Measurements from ENCODE around the gene HCN3. TPM values are rescaled to one million over a fixed set of nuclear protein-coding genes. Genes with fewer than 3 reads are reported as not detected.
A peak's percentile ranks its signal among the peaks of the same experiment; 100 is the strongest.

The HCN3 gene
- total RNA-seq, 2 experiments from 2014 or later, result 5.0 to 6.7 TPM

DNA sequence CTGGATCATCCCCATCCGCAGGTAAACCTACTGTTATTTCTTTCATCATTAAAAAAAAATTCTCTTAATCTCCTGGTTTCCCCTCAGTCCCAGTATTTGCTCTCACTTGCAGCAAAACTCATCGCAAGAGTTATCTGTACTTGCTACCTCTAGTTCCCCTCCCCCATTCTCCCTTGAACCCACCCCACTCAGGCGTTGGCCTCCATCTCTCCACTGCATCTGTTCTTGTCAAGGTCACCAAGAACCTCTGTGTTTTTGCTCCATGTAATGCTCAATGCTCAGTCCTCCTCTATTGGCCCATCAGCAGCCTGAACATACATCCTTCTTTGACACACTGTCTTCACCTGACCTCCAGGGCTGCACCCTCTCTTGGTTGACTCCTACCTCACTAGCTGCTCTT lies 19.4 kb downstream of the HCN3 start:
- ATAC-seq (ENCODE audit: low read depth), result no peak
- POLR2A ChIA-PET, result no interaction called here
- Mint-ChIP-seq H3K36me3 (peaks cover 2% of the 10 kb centered on the region), H3K4me3 (no peak overlapping the region), H3K27me3 (peaks cover 51% of the 10 kb centered on the region), H3K4me1 (peaks cover 12% of the 10 kb centered on the region), H3K9me3 (no peaks in the 10 kb centered on the region), H3K27ac (no peak overlapping the region)
- no peak for DNase-seq

GRCh38 chr1:155297384-155297783 lies 20.1 kb downstream of the HCN3 start:
- Mint-ChIP-seq H3K27ac (no peak overlapping the region), H3K36me3 (peaks cover 2% of the 10 kb centered on the region), H3K27me3 (peaks cover 46% of the 10 kb centered on the region), H3K4me3 (no peak overlapping the region), H3K9me3 (no peaks in the 10 kb centered on the region), H3K4me1 (peaks cover 12% of the 10 kb centered on the region)
- ATAC-seq (ENCODE audit: low read depth), result no peak
- POLR2A ChIA-PET, result interaction anchor here (0.5 kb wide), 1 partner anchor 429 kb away, joined by 4 read pairs; no protein-coding TSS in a partner anchor
- DNase-seq, result no peak

DNA sequence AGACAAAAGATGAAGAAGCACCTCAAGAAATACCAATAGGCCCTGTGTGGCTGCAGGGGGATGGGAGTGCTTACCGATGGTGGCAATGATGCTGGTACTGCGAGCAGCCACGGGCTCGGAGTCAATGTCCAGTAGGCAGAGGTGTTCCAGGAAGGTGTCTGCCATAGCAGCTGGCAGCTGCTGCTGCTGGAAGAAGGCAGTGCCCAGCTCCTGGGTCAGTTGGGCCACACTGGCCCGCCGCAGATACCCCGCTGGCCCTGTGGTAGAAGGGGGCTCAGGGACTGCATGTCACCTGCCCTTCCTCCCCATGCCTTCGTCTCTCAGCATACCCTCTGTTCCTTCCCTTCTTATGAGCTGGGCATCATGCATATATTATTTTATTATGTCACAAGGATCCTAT lies 22.8 kb downstream of the HCN3 start:
- DNase-seq, result no peak
- Mint-ChIP-seq H3K27ac (no peak overlapping the region), H3K4me1 (peaks cover 5% of the 10 kb centered on the region), H3K36me3 (no peaks in the 10 kb centered on the region), H3K27me3 (peaks cover 22% of the 10 kb centered on the region), H3K4me3 (no peak overlapping the region), H3K9me3 (no peaks in the 10 kb centered on the region)
- ATAC-seq (ENCODE audit: low read depth), result no peak
- POLR2A ChIA-PET, result no interaction called here

- Mint-ChIP-seq H3K27ac (no peak overlapping the region), H3K27me3 (peaks cover 19% of the 10 kb centered on the region), H3K36me3 (no peaks in the 10 kb centered on the region), H3K9me3 (no peaks in the 10 kb centered on the region), H3K4me1 (peaks cover 3% of the 10 kb centered on the region), H3K4me3 (no peak overlapping the region)
- ATAC-seq (ENCODE audit: low read depth) (no peak), DNase-seq (no peak)
- POLR2A ChIA-PET, result no interaction called here
Measured at GRCh38 chr1:155300553-155301329, 23.5 kb downstream of the HCN3 start.

DNA sequence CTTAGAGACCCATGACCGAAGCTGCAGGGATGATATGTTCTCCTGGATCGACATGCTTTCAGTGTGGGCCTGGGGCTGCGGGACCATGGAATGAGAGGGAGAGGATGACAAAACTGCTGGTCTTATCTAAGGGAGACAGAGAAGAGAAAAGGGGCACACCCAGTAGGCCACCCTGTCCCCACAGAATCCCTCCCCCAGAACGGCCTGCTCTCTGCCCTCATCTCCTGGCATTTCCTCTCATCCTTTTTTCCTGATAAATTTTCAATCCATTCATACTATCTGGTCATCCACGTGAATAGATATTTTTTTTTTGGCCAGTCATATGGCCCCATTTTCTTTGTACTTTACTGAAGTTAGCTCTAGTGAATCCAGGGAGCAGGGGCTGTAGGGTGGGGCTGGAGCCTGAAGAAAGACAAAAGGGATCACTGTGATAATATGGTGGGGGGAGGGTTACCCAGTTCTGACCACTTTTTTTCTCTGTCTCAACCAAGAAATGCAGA lies 24.1 kb downstream of the HCN3 start, which contains the start of gene PKLR:
PKLR (minus strand) TSS at position 97 of the 500 bp plus-strand sequence; CDS start at position 54, 43 bp downstream.
- ATAC-seq (ENCODE audit: low read depth), result no peak
- DNase-seq, result no peak
- Mint-ChIP-seq H3K36me3 (no peaks in the 10 kb centered on the region), H3K27ac (no peak within 1 kb of the TSS), H3K9me3 (no peaks in the 10 kb centered on the region), H3K4me3 (no peak within 1 kb of the TSS), H3K4me1 (peaks cover 4% of the 10 kb centered on the region), H3K27me3 (peaks cover 12% of the 10 kb centered on the region)
- POLR2A ChIA-PET, result no interaction called here

DNA sequence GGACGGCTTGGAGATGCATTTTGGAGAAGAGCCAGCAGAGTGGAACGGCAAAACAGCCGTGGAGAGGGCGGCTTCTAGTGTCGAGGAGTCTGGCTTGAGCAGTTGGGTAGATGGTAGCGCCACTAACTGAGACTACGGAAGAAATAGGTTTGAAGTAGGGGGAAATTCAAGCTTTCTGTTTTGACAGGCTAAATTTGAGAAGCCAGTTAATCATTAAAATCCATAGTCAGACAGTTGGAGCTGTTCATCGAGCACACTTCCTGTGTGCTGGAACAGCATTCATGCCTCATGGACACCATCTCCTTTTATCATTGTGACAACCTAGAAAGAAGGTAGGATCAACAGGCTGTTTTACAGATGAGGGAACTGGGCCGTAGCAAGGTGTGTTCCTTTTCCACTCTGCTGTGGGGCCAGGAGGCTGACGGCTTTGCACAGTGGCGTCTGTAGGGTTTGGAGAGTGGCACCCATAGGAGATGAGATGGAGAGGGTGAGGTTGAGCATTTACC lies 27.3 kb downstream of the HCN3 start:
- H3K27ac Mint-ChIP-seq, result no peak overlapping the region

GRCh38 chr1:155305881-155306391 lies 28.7 kb downstream of the HCN3 start:
- H3K27me3 Mint-ChIP-seq, result peaks cover 2% of the 10 kb centered on the region
- ATAC-seq (ENCODE audit: low read depth), result no peak
- no peak overlapping the region for H3K4me3 Mint-ChIP-seq
- H3K4me1 Mint-ChIP-seq, result peaks cover 9% of the 10 kb centered on the region
- DNase-seq, result no peak
- peaks cover 4% of the 10 kb centered on the region for H3K36me3 Mint-ChIP-seq
- POLR2A ChIA-PET, result interaction anchor here (1.1 kb wide), 1 partner anchor 33 kb away, joined by 3 read pairs; the partner anchor contains the start of gene CLK2
- peak overlapping the region; percentile 48 for H3K27ac Mint-ChIP-seq
- H3K9me3 Mint-ChIP-seq, result no peaks in the 10 kb centered on the region

More for the DNA sequence above, 27.3 kb downstream of the HCN3 start:
- Mint-ChIP-seq H3K27me3 (peaks cover 2% of the 10 kb centered on the region), H3K9me3 (no peaks in the 10 kb centered on the region), H3K4me1 (peaks cover 1% of the 10 kb centered on the region), H3K4me3 (no peak overlapping the region), H3K36me3 (no peaks in the 10 kb centered on the region)
- POLR2A ChIA-PET, result no interaction called here
- no peak for DNase-seq
- no peak for ATAC-seq (ENCODE audit: low read depth)

GRCh38 chr1:155307247-155307740 lies 30.0 kb downstream of the HCN3 start:
- POLR2A ChIA-PET, result interaction anchor here (0.6 to 1.5 kb wide), 4 partner anchors 15 to 80 kb away, joined by 3 to 22 read pairs (median 3); partner anchors contain the start of gene RUSC1
- no peaks in the 10 kb centered on the region for H3K9me3 Mint-ChIP-seq
- H3K4me1 Mint-ChIP-seq, result peaks cover 20% of the 10 kb centered on the region
- ATAC-seq (ENCODE audit: low read depth), result no peak
- peak overlapping the region; percentile 33 for H3K4me3 Mint-ChIP-seq
- H3K27me3 Mint-ChIP-seq, result peaks cover 2% of the 10 kb centered on the region
- peaks cover 15% of the 10 kb centered on the region for H3K36me3 Mint-ChIP-seq
- H3K27ac Mint-ChIP-seq, result peak overlapping the region; percentile 99
- no peak for DNase-seq

- POLR2A ChIA-PET, result interaction anchor here (0.6 to 2.1 kb wide), 9 partner anchors 14 to 136 kb away, joined by 3 to 22 read pairs (median 6); partner anchors contain the start of genes CLK2, KRTCAP2, RUSC1 and SCAMP3
- Mint-ChIP-seq H3K36me3 (peaks cover 28% of the 10 kb centered on the region), H3K27ac (peak within 1 kb of the TSS; percentile 99), H3K4me1 (peaks cover 26% of the 10 kb centered on the region), H3K27me3 (peaks cover 2% of the 10 kb centered on the region), H3K9me3 (no peaks in the 10 kb centered on the region), H3K4me3 (peak within 1 kb of the TSS; percentile 98)
- ATAC-seq (ENCODE audit: low read depth) (peak; percentile 100), DNase-seq (peak; percentile 91)
Measured at GRCh38 chr1:155308493-155309422, 31.5 kb downstream of the HCN3 start, which contains the start of gene FDPS. Gene FDPS (plus strand): TSS chr1:155308866. CDS start chr1:155309790, 924 bp downstream.

GRCh38 chr1:155309423-155310021 lies 32.3 kb downstream of the HCN3 start:
- H3K9me3 Mint-ChIP-seq, result no peaks in the 10 kb centered on the region
- no peak for ATAC-seq (ENCODE audit: low read depth)
- DNase-seq, result no peak
- H3K36me3 Mint-ChIP-seq, result peaks cover 28% of the 10 kb centered on the region
- peak overlapping the region; percentile 99 for H3K27ac Mint-ChIP-seq
- H3K4me1 Mint-ChIP-seq, result peaks cover 26% of the 10 kb centered on the region
- H3K4me3 Mint-ChIP-seq, result peak overlapping the region; percentile 98
- POLR2A ChIA-PET, result interaction anchor here (0.6 to 2.1 kb wide), 2 partner anchors 14 to 52 kb away, joined by 3 to 6 read pairs; no protein-coding TSS in a partner anchor
- no peaks in the 10 kb centered on the region for H3K27me3 Mint-ChIP-seq

- no peak overlapping the region for H3K4me3 Mint-ChIP-seq
- no peak overlapping the region for H3K27ac Mint-ChIP-seq
- peaks cover 31% of the 10 kb centered on the region for H3K4me1 Mint-ChIP-seq
- peaks cover 32% of the 10 kb centered on the region for H3K36me3 Mint-ChIP-seq
- POLR2A ChIA-PET, result no interaction called here
- no peak for ATAC-seq (ENCODE audit: low read depth)
- no peaks in the 10 kb centered on the region for H3K27me3 Mint-ChIP-seq
- DNase-seq, result no peak
- H3K9me3 Mint-ChIP-seq, result no peaks in the 10 kb centered on the region
Measured at GRCh38 chr1:155313261-155313660, 36.0 kb downstream of the HCN3 start.

GRCh38 chr1:155316922-155317321 lies 39.7 kb downstream of the HCN3 start:
- Mint-ChIP-seq H3K9me3 (no peaks in the 10 kb centered on the region), H3K27me3 (no peaks in the 10 kb centered on the region), H3K36me3 (peaks cover 35% of the 10 kb centered on the region), H3K4me1 (peaks cover 41% of the 10 kb centered on the region), H3K27ac (no peak overlapping the region), H3K4me3 (no peak overlapping the region)
- POLR2A ChIA-PET, result interaction anchor here (1.7 kb wide), 1 partner anchor 55 kb away, joined by 5 read pairs; the partner anchor contains the start of gene SCAMP3
- DNase-seq (no peak), ATAC-seq (ENCODE audit: low read depth) (no peak)

Measured in activated naive CD8-positive, alpha-beta T cell treated with anti-CD3 and anti-CD28 coated beads, Interleukin-2, amount 10 ng/mL, durations not matched to agents 7 days and 5 days (primary cell).